Activated T-helper 1 cell treated with anti-CD3 and anti-CD28 coated beads, Interleukin-2, amount 50 U/mL, for 16 hours (primary cell): ENCODE results near the gene RNF20.
"Not testable (repeated sequence)": the region's sequence is repeated elsewhere in the genome, so short reads cannot be mapped to it uniquely, and the experiment has no call there.

Experiments
- DNase-seq, 2 donors: peaks; one replicate each; pipeline ENCODE4 v3.0.0-alpha.2; 2020; ENCODE audit warnings: low read depth in 1 of 2, low spot score in 1 of 2

The RNF20 gene

GRCh38 chr9:101536351-101536750 lies 2.7 kb downstream of the RNF20 start:
- DNase-seq: no peak

GRCh38 chr9:101536938-101537337 lies 3.3 kb downstream of the RNF20 start:
- DNase-seq: no peak

- no peak for DNase-seq
Measured at GRCh38 chr9:101540069-101540468, 6.4 kb downstream of the RNF20 start.

GRCh38 chr9:101543098-101543735 lies 9.6 kb downstream of the RNF20 start:
- no peak for DNase-seq

- DNase-seq: not testable (repeated sequence)
Measured at GRCh38 chr9:101549472-101550098, 15.9 kb downstream of the RNF20 start.

- DNase-seq: no peak
Measured at GRCh38 chr9:101561740-101562139, 28.1 kb downstream of the RNF20 start.

- DNase-seq: no peak
Measured at GRCh38 chr9:101562966-101563365, 29.3 kb downstream of the RNF20 start.

GRCh38 chr9:101564252-101564651 lies 30.6 kb downstream of the RNF20 start:
- DNase-seq: no peak

- DNase-seq: no peak
Measured at GRCh38 chr9:101566904-101567724, 33.5 kb downstream of the RNF20 start.

GRCh38 chr9:101567725-101568350 lies 34.2 kb downstream of the RNF20 start:
- DNase-seq: no peak

- no peak for DNase-seq
Measured at GRCh38 chr9:101569741-101570501, 36.3 kb downstream of the RNF20 start.

GRCh38 chr9:101571114-101571513 lies 37.5 kb downstream of the RNF20 start:
- no peak for DNase-seq

GRCh38 chr9:101572316-101572715 lies 38.7 kb downstream of the RNF20 start:
- no peak for DNase-seq

- no peak for DNase-seq
Measured at GRCh38 chr9:101574731-101575333, 41.2 kb downstream of the RNF20 start.

GRCh38 chr9:101578378-101578777 lies 44.7 kb downstream of the RNF20 start:
- no peak for DNase-seq

- no peak for DNase-seq
Measured at GRCh38 chr9:101579711-101580545, 46.3 kb downstream of the RNF20 start.

- no peak for DNase-seq
Measured at GRCh38 chr9:101582553-101582952, 48.9 kb downstream of the RNF20 start.

GRCh38 chr9:101585740-101586139 lies 52.1 kb downstream of the RNF20 start:
- DNase-seq: no peak

GRCh38 chr9:101586651-101587050 lies 53.0 kb downstream of the RNF20 start:
- DNase-seq: no peak
